Ammon's horn (tissue), 1 donor: ENCODE data around the gene LNPEP.
A peak's percentile ranks its signal among the peaks of the same experiment; 100 is the strongest.

Source experiments
- DNase-seq: peaks from one replicate; pipeline ENCODE4 v3.0.0-alpha.2; 2016; ENCODE audit warnings: low spot score

The LNPEP gene

DNA sequence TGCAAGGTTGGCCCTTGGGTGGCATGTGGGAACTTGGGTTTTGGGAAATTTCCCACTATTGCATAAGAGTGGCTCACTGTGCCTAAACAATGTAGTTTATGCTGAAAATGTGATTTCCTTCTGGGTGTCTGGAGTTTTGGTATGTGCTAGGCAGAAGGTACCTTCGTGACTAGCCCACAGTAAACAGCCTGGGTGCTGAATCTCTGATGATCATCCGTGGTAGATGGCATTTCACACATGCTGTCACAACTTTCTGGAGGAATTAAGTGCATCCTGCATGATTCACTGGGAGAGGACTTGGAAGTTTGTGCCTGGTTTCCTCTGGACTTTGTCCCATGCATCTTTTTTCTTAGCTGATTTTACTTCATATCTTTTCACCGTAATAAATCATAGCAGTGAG lies 64.5 kb downstream of the LNPEP start:
- DNase-seq: no peak

DNA sequence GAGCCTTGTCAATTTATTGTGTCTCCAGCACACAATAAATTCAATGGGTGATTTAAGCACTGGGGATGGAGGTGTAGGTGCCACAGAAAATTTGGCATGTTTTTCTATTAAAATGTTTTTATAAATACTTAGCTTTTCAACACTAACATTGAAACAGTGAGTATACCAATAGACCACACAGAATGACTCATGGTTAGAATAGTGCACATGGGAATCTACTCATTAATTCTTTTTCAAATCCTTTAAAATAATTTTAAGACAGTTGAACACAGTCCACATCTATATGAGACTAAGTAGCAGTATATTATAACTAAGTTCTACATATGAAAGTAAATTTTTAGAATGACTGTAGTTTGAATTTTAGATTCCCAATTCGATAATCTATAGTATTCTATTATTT lies 67.1 kb downstream of the LNPEP start:
- no peak for DNase-seq

DNA sequence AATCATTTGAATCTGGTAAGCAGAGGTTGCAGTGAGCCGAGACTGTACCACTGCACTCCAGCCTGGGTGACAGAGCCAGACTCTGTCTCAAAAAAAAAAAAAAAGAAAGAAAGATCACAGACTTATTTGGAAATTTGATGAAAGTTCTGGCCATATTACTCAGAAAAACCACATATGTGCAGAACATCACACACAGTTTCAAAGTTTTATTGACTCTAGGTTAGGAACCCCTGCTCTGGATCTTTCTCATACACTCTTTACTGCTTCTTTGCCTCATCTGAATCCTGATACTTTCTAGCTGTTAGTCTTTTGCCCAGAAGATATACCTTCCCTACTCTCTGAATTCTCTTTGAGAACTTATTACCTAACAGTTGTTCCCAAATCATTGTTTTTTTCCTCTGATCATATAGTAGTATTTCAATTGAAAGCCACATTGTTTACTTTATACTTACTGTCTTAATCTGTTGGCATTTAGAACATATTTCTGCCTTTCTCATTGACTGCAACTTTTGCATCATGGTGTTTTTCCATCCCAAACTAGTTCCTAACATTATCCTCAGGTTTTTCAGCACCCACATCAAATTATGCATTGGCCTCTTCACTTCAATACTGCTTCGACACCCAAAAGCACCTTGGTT lies 68.7 kb downstream of the LNPEP start:
- no peak for DNase-seq

DNA sequence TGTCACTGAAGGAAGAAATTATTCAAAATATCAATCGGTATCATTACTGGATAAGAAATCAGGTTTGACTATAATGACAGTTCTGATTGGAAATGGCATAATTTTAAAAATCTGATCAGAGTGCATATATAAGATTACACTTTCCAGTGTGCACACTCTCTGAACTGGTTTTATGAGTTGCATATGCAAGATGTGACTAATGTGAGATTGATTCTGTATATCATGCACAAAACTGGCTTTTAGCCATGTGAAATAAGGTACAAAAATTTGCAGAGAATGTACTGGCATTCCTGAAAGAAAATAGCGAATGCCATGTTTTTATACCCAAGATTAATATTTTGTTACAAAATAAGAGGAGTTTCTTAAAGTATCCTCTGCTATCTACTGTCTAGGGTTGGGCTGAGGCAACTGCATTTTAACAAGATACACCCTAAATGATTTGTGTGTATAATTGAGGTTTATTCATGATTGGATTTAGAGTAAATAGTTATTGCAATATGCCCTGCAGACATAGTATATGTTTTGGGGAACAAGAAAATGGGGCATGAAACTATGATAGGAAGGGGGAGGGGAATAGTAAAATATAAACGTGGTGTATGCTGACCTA lies 70.7 kb downstream of the LNPEP start:
- DNase-seq: no peak

DNA sequence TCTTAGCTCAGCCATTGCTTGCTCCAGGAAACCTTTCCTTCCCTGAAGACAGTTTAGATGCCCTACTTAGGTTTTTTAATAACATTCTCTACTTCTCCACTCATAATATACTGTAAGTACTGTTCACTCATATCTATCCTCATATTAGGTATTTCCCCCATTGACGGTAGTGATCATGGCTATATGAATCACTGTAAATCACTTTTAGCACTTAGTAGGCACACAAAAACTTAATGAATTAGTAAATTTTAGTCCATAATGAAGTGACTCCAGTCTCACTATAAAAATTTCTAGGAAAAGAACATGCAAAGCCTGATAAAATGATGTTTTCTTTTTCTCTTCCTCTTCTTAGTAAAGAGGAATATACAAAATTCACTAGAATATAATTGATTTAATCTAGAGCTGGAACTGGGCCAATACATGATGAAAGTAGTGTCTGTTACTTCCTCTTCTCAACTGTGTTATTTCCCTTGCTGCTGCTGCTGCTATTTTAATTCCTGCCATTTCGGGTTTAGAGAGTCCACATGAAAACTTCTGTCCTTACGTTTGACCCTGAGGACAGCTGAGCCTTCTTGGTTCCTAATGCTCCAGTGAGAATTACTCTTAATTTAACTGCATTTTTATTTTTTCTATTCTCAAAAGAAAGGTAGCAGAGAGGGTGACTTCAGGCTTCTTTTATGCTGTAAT lies 73.5 kb downstream of the LNPEP start:
- DNase-seq: peak; percentile 49

DNA sequence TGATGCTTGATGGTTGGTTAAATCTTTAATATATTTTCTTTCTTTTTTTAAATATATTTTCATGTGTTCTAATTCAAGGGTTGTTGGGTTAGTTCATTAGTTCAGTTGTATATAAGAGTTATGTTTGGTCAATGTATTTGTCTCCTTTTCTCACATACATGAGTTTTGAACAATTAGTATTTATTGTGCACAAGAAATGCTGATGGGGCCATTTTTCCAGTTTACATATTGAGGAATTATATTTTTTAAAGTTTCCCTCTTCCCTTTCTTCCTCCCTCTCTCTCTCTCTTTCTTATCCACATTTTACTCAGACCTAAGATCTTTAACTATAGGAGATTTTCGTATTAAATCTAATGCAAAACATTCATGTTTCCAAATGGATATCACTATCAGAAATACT lies 74.0 kb downstream of the LNPEP start:
- DNase-seq: no peak

DNA sequence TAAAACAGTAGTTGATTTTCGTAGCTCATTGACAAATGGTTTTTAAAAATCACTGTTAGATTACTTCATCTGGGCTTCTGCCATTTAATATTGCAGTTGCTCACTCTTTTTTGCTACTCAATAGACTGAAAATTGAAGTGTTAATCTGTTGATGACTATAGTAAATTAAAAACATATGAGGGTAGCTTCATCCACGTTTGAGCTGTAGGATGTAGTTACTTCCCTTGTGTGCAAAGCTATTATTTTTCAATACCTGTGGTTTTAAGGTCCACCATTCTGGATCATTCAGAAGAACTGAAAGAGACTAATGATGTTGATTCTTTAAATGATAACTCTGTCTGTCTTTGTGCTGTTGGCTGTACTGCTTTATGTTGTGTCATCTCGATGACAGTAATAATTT lies 74.7 kb downstream of the LNPEP start:
- DNase-seq: no peak

DNA sequence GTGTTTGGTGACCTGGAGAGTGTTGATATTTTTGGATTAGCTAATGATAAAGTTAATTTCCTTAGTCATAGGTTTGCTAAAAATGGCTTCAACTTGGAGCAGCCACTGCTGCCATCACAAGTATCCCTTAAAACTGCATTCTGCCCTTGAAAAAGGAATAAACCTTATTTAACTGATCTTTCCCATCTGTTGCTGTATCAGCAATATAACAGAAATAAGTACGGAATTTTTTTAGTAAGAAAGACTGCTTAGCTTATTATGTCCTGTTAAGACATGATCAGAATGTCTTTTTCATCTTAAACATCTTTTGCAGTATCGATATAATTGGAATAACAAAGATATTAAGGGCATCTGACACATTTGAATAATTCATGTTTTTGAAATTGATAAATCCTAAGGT lies 75.7 kb downstream of the LNPEP start:
- DNase-seq: no peak

DNA sequence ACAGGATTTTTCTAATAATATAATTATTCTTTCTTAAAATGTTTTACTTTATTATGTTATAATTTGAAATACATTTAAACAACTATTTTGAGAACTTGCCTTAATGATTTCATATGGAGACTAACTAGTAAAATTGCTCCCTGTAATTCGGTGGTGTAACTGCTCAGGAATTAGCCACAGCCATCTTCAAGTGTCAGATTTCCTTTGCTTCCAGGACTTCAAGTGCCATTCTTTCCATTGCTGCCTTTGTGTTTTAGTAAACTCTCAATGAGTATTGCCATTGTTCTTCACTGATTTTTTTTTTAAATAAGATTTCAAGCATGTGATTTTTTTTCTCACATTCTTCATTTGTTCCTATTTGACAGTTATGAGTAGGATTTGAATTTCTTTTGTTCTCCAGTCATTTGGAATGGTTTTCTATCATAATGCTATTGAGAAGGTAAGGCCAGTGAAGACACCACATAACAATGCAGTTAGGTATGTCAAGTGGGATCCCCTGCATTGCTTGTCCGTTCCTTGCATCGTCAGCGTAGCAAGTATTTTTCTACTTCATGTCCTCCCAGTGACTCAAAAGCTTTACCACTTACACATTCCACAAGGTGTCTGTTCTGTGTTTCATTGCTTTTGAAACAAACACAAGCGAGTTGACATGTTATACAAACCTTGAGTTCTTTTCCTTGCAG lies 83.7 kb downstream of the LNPEP start:
- no peak for DNase-seq

DNA sequence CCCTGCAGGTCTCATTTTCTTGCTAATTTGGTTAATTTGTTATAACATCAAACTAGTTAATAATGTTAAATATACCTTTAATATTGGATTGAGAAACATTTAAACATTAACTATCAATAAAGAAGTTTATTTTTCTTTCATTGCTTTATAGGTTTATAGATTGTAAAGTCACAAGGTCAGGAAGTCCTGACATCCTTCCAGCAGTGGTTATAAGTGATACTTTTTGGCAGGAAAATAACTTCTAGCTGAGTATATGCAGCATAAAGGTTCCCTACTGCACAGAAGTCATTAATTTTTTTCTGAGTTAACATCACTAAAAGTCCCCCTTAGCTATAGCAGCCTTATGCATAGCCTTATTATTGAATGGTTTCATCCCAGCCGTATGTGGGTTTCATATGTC lies 85.5 kb downstream of the LNPEP start:
- DNase-seq: no peak

DNA sequence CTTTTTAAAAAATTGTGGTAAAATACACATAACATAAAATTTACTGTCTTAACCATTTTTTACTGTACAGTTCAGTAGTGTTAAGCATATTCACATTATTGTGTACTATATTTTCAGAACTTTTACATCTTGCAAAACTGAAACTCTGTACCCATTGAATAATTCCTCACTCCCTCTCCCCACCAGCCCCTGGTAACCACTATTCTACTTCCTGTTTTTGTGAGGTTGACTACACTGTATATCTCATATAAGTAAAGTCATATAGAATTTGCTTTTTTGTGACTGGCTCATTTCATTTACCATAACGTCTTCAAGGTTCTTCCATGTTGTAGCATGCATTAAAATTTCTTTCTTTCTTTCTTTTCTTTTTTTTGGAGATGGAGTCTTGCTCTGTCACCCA lies 87.0 kb downstream of the LNPEP start:
- no peak for DNase-seq

DNA sequence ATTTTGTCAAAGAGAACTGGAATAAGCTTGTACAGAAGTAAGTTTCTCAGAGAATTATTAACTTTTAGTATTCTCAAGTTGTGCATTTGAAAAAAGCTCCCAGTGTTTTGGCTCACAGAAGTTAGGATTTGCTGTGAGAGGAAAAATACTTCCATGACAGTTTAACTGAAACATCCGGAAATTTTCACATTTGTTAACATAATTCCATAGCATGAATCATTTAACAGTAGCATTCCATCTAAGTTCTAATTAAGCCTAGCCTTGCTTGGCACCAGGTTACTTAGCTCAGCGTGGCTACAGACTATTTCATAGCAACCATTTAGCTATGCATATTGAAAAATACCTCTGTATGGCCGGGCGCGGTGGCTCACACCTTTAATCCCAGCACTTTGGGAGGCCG lies 90.8 kb downstream of the LNPEP start:
- no peak for DNase-seq

DNA sequence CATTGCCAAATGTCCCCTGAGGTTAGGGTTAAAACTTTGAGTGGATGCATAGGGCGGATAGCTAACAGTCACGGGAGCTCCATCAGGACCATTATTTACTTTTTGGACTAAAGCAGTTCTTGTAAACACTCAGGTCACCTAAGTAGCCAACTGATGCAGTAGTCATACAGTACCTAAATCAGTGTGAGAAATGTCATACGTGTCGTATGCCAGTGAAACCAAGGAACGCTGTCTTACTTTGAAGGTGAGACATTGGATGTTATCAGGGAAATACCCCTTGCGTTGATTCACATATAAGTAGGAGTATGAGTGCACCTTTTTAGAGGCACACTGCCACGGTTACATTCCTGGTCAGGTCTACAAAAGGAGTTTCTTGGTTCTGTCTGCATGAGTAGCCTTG lies 101.9 kb downstream of the LNPEP start:
- no peak for DNase-seq

DNA sequence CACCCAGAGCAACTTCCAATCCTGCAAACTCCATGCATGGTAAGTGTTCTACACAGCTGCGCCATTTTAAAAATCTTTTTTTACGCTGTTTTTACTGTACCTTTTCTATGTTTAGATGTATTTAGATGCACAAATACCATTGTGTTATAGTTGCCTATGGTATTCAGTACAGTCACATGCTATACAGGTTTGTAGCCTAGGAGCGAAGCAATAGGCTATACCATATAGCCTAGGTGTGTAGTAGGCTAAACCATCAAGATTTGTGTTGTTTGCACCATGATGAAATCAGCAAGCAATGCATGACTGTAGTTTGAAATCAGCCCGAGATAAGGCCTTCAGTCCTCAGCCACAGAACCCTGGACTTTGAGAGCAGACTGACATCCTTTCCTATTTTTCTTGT lies 105.4 kb downstream of the LNPEP start:
- DNase-seq: no peak

DNA sequence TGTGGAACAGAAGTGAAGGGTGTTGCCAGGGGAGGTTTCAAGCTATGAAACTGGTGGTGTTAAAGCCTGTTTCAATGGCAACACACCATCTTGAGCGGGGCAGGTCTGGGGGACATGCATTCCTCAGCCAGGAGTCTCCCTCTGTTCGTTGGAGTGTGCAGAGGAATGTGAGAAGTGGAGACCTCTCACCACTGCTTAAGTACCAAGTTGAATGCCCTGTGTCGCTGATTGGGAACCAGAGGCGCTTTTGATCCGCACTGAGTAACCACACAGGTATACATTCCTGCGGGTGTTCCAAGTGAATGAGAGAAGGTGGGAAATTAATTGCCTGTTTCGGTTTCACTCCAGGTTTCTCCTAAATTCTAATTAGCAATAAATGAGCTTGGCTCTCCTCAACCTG lies 107.1 kb downstream of the LNPEP start:
- no peak for DNase-seq

DNA sequence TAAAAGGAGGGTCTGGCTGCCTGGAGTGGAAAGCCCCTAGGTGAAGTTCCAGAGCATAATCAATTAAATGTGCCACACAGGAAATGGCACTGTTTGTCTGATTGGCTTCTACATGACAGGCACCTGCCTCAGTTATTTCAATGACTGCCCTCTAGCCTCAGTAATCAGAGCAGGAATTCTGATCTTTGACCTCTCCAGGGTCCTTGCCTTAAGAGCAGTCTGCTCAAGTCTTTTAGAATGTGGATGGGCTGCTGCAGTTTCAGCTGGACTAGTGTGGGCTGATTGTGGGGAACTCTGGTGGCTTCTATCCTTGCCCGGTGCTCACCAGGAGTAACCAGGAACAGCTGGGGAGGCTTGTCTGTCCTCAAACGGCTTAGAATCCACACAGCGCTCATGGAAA lies 107.6 kb downstream of the LNPEP start:
- DNase-seq: no peak

DNA sequence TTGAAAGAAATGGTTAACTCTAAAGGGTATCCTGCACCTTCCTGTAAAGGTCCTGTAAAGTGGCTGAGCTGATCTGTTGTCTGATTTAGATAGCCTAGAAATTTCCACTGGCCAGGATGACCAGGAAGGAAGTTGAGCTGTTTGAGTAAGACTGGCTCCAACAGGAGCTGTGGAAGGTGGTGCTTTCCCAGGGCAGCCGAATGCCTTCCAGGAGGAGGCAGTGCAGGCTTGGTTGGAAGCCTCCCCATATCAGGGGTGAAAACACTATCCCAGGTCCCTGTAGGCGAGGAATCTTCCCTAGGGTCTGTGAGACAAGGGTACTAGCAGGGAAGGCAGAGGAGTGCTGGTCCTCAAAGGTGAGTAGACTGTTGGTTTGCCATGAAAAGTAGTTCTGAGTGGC lies 108.2 kb downstream of the LNPEP start:
- peak; percentile 9 for DNase-seq

DNA sequence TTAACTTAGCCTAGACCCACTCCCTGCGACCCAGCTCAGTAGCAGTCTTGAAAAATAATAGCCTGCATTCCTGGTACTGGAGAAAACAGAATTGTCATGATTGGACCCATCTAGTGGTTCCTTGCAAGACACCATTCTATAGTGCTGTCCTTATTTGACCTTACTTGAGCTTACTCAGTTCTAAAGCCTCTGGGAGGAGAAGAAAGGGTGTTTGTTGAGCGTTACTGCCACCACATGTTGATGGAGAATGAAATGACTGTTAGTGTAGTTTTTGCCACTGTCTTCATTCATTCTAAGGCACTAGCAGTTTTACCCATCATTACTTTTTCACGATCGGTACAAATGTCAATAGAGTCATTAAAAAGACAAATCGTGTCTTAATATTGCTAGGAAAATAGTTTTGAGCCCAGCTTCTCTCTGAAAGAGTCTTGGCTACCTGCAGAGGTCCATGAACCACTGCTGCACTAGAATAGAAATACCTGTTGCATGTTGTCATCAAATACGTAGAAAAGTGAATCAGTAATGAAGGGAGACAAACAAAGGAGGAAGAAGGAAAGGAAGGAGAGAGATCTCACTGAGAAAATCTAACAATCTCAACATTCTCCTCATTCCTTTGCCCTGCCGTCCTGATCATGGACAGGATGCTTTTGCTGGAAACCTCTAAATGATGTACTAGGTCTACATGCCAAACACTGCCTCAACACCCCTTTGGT lies 110.5 kb downstream of the LNPEP start:
- no peak for DNase-seq

DNA sequence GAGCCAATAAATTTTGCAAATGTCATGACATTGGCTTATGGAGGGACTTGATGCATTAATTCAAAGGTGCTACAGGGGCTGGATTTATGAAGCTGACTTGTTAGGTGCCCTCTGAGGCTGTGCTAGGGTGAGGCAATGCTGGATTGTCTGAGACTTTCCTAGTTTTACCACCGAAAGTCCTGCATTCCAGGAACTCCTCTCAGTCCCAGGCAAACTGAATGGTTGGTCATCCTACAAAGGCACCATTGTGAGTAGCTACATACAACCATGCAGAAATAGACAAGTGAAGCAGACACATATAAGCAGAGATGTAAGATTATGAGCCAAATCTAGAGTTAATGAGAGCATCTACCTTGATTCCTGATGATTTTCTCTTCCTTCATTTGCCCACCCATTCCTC lies 111.2 kb downstream of the LNPEP start:
- DNase-seq: no peak

DNA sequence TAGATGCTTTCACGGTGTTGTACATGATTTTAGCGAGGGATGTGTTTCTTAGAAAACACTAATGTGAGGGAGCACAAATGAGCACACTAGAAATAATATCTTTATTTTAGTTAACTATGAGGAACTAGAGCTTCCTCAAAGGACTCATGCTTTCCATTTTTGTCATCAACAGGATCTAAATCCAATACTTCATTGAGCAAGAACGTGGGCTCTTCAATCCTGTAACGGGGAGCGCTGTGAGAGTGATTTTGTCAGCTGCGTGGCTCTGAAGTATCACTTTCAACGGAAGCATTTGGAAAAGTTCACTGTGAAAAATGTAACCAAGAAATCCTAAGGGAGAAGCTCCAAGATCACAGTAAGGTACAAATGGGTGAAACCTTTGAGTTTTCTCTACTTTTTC lies 113.3 kb downstream of the LNPEP start:
- no peak for DNase-seq

DNA sequence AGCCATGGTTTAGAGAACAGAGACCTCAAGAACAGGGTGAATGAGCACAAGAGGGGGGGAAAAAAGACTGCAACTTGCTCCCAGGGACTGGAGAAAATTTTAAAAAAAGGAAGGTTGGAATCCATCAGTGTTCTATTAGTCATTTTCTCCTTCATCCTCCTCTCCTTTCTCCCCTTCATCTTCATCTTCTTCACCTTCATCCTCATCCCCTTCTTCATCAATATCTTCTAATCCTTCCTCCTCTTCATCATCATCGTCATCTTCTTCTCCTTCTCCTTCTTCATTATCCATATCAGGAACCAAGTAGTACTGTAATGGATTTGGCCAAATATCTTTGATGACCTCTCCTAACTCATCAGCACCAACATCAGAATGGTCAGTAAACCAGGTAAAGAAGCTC lies 120.4 kb downstream of the LNPEP start:
- no peak for DNase-seq

DNA sequence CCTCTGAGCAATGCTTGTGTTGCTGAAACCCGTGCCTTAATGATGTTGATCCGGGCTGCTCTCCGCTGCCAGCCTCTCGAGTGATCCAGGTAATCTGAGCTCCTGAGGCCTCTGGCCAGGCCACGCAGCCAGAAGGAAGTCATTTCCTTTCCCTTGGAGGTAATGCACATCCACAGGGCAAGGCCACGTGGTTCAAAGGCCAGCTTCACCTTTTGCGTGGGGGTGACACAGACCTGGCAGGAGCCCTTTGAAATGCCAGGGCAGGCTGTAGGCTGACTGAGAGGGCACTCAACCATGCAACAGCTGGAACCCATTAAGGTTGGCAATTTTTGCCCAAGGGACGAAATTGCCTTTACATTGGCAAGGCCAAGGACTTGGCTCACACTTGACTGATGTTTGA lies 126.2 kb downstream of the LNPEP start:
- DNase-seq: no peak

DNA sequence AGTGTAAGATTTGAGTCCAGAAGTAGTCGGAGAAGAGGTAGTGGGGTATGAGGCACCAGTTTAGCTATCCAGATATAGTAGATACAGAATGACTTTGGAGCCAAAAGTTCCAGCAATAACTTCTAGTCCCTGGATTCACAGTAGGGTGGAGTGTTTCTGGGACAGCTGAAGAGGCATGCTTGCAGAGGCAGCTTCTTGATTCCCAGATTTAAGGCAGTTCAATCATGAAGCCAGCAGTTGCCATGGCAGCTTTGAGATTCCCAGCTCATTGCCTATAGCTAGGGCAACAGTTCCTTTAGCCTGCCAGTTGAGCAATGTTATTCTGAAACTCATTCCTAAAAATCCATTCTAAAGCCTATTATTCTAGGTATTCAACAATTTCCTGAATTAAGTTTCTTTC lies 127.4 kb downstream of the LNPEP start:
- DNase-seq: peak; percentile 11
